ENCODE results near the gene PDGFRB. TPM values are rescaled to one million over a fixed set of nuclear protein-coding genes. Genes with fewer than 3 reads are reported as not detected.

Gene PDGFRB
- total and polyA plus RNA-seq, 2 of the 8 experiments (the other 6 are each of a cell fraction or from before 2014, with no cell fraction given): 4.2 to 13.7 TPM

DNA sequence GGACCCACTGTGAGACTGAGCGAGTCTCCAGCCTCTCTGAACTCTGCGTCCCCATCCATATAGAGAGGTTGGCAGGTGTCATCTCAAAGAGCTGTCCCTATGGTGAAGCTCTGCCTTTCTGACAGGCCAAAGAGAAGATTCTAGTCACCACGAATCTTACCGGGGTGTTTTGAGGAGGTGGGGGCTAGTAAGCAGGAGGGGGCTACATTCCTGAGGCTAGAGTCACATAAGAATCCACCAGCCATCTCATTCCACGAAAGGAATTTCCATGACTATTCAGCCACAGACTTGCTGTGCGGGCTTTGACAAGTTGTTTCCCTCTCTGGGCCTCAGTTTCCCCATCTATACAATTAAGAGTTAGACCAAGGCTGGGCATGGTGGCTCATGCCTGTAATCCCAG lies 16.3 kb downstream of the PDGFRB start:
- Histone ChIP-seq H2BK12ac (ENCODE audit: low read depth, low read length) (peak overlapping the region; percentile 99), H2AK5ac (ENCODE audit: low read depth, low read length) (peak overlapping the region; percentile 82; the same call in 1 of the 2 replicates), H2BK15ac (ENCODE audit: low read length) (peak overlapping the region; percentile 81; the same call in 1 of the 2 replicates), H4K91ac (replicated peaks; ENCODE audit: insufficient read length, low read length) (no peak overlapping the region), H3K4me3 (ENCODE audit: extremely low read depth in 1 of 4, insufficient read depth in 2 of 4, low read depth in 3 of 4, low read length in 4 of 4) (no peak overlapping the region), H3K79me1 (ENCODE audit: low read depth, low read length) (no peaks in the 10 kb centered on the region), H3K4me1 (replicated peaks in 1 of 4; ENCODE audit: control insufficient read depth in 3 of 4, insufficient read depth in 4 of 4, low read length in 3 of 4) (peaks cover 4 to 42% (median 32%) of the 10 kb centered on the region in 4 experiments), H3K9me3 (ENCODE audit: insufficient read depth in 2 of 2, low read depth in 1 of 2, low read length in 1 of 2) (no peaks in the 10 kb centered on the region), H3K23me2 (ENCODE audit: low read depth, low read length) (no peaks in the 10 kb centered on the region), H3K36me3 (ENCODE audit: control insufficient read depth in 2 of 4, insufficient read depth in 4 of 4, low read length in 3 of 4) (no peaks in the 10 kb centered on the region), H3K18ac (ENCODE audit: extremely low read depth, low read length) (no peak overlapping the region; the same call in 1 of the 2 replicates), H3K27ac (ENCODE audit: low read depth, low read length) (no peak overlapping the region), H3K27me3 (replicated peaks in 1 of 4; ENCODE audit: control insufficient read depth in 3 of 4, extremely low read depth in 1 of 4, insufficient read depth in 3 of 4, low read length in 3 of 4) (no peaks in the 10 kb centered on the region; a peak in 3 of 7 replicates), H3K14ac (ENCODE audit: insufficient read length) (no peak overlapping the region), H2BK5ac (ENCODE audit: low read depth, low read length) (peak overlapping the region; percentile 85), H4K20me1 (replicated peaks in 1 of 2; ENCODE audit: control insufficient read depth in 1 of 2, insufficient read depth in 2 of 2, low read length in 2 of 2) (no peaks in the 10 kb centered on the region), H3K23ac (ENCODE audit: insufficient read length) (no peak overlapping the region), H3K9ac (replicated peaks in 1 of 4; ENCODE audit: extremely low read depth in 1 of 4, low read depth in 3 of 4, low read length in 3 of 4) (no peak overlapping the region), H3K4ac (replicated peaks; ENCODE audit: insufficient read length, low read depth, low read length) (no peak overlapping the region), H4K5ac (ENCODE audit: insufficient read length, low read depth, low read length) (no peak overlapping the region), H3K4me2 (ENCODE audit: insufficient read depth in 1 of 2, low read depth in 2 of 2, low read length in 2 of 2) (peak overlapping the region; percentile 28 to 42; a peak in 2 of 4 replicates), H3K79me2 (ENCODE audit: control insufficient read depth in 1 of 2, insufficient read depth in 2 of 2, low read length in 2 of 2) (no peaks in the 10 kb centered on the region), H2BK20ac (ENCODE audit: low read length) (no peak overlapping the region), H2AFZ (ENCODE audit: low read length) (no peak overlapping the region), H2BK120ac (replicated peaks; ENCODE audit: low read depth, low read length) (no peak overlapping the region), H3K56ac (replicated peaks; ENCODE audit: insufficient read length, low read depth, low read length) (no peak overlapping the region), H4K8ac (ENCODE audit: extremely low read depth, insufficient read depth, low read length) (no peak overlapping the region)
- ChIA-PET CTCF (ENCODE audit: partially characterized antibody) (interaction anchor here (0.8 to 13.1 kb wide), 14 partner anchors 11 to 210 kb away, joined by 3 to 188 read pairs (median 4); partner anchors contain the start of gene PDGFRB), POLR2A (ENCODE audit: partially characterized antibody) (interaction anchor here (1.7 to 2.2 kb wide), 3 partner anchors 10 to 20 kb away, joined by 4 to 14 read pairs (median 9); partner anchors contain the start of gene PDGFRB)
- 68% methylated on average over 6 of the region's 6 CpGs; no CpG with 5 or more reads in 1 of the 2 experiments for WGBS, 2 experiments (ENCODE audit: extremely low coverage in 1 of 2, insufficient coverage in 1 of 2, insufficient read length in 1 of 2, insufficient replicate concordance in 2 of 2, low coverage in 1 of 2, low lambda C conversion rate in 2 of 2, missing lambda C conversion rate in 1 of 2)
- DNase-seq (ENCODE audit: low read depth in 1 of 2, low spot score in 2 of 2) (no peak), FAIRE-seq (no peak)
- TF ChIP-seq RBBP5 (IDR thresholded peaks at IDR 0.05; ENCODE audit: borderline replicate concordance, low read depth, low read length): no peak
- 0 out of 2 replicates have a peak, but pooled peaks have one; percentile 28 for TF ChIP-seq TEAD4 (IDR thresholded peaks at IDR 0.05; ENCODE audit: low read depth, low read length)
- TF ChIP-seq POLR2AphosphoS5 (IDR thresholded peaks at IDR 0.05; ENCODE audit: low read depth, low read length): no peak

All from H1 (cell line).